HG02870 (cell line): ENCODE results near the gene NHEJ1.

Experiments
- ATAC-seq: cut with Tn5 transposase; IDR thresholded peaks from one replicate; pipeline ENCODE4 v1.9.1; 2021; ENCODE audit warnings: mild to moderate bottlenecking, moderate library complexity; ENCODE audit not compliant: unreplicated experiment

The NHEJ1 gene

DNA sequence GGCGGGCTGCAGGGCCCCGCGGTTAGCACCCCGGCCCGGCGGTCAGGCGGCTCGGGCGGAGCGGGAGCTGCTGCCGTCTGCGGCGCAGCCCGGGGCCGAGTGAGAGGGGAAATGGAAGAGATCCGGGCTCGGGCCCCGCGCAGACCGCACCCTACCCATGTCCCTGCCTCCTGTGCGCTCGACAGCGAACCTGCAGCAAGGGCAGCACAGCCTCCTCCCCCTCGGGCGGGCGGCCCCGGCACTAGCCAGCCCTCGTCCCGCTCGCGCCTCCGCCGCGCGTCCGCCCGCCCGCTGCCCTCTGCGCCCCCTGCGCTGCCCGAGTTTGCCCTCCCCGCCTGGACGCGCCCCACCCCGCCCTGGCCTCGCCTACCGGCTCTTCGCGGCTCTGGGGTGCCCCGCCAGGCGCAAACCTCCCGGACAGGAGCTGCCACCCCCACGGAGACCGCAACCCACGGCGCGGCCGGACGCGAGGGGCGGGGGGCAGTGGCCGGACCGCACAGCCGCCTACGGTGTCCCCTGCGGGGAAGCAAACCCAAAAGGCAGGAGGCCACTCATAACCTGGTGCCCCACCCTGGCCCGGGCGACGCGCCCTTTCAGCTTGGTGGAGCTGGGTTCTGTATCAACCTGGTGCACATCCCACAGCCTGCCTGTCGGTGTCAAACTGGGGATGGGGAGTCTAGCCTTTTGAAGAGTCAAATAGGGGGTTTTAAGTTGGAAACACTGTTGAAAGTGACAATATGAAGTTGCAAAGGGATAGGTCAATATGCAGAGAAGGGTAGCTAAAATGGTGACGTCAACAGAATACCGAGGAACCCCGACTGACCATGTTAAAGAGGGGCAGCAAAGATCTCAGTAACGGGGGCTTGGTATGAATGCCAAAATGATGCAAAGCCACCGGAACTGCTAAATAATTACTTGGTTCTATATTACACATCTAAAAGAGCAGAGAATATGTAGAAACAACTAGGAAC lies 99.5 kb downstream of the NHEJ1 start, which contains the start of gene IHH:
Gene IHH, minus strand, starts transcription at position 101 of the 971 bp plus-strand sequence. CDS start 454 bp downstream, outside the sequence.
- no peak for ATAC-seq

DNA sequence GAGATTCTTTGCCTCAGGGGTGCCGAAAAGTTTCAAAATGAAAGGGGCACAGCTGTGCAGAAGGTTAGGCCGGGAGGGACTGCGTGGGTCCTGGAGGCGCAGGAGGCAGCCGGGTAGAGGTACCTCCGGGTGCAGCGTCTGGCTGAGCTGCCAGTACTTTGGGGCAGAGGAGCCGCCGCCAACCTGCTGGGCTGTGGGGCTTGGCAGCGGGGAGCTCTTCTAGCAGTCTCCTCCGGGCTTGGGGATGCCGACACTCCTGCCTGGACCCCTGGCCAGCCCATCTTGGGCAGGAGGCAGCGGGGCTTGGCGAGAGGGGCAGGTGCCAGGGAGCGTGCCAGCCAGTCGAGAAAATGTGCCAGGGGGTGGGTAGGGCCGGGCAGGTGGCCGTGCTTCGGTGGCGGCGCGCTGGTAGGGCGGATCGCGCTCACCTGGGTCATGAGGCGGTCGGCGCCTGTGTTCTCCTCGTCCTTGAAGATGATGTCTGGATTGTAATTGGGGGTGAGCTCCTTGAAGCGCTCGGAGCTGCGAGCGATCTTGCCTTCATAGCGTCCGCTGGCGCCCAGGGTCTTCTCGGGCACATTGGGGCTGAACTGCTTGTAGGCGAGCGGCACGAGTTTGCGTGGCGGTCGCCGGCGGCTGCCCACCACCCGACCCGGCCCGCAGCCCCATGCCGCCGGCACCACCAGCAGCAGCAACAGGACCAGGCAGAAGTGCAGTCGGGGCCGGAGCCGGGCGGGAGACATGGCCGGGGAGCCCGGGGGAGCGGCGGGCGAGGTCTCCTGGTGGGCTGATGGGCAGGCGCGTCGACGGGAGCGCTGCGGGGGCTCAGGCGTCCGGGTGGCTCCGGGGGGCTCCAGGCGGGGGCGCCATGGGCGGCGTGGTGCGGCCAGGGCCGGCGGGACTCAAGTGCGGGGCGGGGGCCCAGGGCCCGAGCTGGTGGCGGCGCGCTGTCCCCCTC lies 100.6 kb downstream of the NHEJ1 start:
- ATAC-seq = no peak

DNA sequence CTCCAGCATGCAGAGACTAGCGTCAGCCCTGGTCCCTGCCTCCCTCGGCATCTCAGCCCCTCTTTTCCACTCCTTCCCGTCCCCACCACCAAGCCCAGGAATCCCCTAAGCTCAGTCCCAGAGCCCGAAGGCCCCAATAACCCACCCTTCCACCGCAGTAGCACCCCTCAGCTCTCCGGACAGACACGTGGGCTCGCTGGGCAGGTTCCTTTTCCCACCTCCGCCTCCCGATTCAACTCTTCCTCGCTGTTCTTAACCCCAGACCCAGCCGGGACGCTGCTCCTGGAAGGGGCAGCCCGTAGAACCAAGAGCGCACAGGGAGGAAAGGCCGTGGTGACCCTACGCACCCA lies 101.3 kb downstream of the NHEJ1 start:
- ATAC-seq = no peak

DNA sequence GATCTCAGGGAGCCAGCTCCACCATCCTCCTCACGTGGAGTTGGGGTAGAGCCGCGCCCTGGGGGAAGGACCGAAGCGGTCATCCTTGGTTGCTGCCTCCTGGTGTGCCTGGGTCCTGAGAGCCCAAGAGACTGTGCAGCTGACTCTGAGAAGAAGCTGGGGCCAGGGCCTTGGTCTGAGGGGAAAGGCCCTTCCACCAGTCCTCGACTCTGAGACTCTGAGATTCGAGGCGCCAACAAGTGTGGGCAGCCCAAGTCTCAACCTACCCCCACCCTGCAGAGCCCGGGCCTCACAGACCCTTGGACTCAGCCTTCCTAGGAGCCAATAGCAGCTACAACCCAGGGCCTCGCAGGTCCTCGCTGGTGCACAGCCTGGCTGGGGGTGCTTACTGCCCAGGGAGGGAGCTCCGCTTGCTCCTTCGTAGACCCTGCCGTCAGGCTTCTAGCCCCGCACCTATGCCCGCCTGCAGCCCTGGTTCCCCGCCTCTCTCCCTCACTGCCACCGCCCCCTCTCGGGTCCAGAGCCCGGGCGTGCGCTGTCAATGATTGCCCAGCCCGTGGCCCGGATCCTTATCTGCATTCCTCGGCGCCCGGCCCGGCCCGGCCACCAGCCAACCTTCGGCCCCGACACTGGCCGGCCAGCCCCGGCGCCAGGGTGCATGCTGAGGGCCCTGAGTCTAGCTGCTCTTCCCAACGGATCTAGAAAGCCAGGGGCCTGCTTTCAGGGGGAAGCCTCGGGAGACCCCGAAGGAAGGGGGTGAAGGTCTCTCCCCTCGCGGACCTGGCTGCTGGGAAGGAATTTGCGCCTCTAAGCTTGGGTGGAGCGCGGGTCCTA lies 101.9 kb downstream of the NHEJ1 start:
- no peak for ATAC-seq

DNA sequence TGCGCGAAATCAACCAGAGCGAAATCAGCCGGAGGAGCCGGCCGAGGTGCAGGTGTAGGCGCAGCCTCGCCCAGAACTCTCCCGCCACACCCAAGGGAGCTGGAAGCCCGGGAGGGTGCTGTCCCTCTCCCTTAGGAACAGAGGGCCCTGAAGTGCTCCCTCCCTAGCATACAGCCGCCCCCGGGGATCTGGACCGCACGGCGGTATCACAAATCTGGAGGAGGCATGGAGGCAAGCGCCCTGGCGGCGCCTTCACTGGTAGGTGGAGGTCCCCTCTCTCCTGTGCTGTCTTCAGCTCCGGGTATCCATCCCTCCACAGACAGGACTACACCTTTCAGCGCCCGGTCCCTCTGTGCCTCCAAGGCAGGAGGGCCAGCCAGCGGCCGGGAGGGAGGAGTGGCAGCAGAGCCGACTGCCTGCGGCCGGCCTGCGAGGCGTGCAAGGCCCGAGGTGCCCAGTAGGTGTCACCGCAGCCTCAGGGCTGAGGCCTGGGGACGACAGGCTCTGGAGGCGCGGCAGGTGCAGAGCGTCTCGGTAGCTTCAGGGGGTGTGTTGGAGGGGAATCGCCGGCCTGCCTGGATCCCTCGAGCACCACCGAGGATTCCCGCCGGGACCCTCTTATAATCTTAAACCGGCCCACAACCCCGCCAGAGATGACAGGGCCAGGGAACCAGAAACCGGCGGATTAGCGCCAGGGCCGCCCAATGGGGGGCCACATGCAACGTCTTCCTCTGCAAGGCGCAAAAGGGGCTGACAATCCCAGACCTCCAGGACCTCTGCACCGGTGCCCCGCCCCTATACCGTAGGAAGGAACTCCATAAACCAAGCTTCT lies 102.7 kb downstream of the NHEJ1 start:
- peak; percentile 86 for ATAC-seq

DNA sequence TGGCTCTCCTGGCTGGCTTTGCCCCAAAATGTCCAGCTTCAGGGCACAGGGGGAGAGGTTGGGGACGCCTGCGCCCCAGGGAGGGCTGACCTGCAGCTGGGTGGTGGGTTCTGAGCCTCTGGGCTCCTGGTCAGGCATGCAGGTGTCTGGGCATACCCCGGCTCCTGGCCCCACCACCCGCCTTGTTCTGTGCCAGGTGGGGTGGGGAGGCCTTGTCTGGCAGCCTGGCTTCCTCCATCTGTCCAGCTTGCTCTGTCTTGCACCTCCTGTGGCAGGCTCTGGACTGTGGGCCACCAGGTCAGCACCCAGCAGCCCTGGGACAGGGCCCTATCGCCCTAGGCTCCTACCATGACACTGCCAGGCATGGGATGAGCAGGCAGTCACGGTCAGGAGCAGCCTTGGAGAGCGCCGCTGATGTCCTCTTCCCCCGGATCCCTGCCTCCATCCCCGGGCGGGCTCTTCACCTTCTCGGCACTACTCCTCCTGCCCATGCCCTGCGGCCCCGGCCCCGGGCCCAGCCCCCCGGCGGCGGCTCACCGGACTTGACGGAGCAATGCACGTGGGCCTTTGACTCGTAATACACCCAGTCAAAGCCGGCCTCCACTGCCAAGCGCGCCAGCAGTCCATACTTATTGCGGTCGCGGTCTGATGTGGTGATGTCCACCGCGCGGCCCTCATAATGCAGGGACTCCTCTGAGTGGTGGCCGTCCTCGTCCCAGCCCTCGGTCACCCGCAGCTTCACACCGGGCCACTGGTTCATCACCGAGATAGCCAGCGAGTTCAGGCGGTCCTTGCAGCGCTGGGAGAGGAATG lies 103.5 kb downstream of the NHEJ1 start:
- ATAC-seq = no peak

DNA sequence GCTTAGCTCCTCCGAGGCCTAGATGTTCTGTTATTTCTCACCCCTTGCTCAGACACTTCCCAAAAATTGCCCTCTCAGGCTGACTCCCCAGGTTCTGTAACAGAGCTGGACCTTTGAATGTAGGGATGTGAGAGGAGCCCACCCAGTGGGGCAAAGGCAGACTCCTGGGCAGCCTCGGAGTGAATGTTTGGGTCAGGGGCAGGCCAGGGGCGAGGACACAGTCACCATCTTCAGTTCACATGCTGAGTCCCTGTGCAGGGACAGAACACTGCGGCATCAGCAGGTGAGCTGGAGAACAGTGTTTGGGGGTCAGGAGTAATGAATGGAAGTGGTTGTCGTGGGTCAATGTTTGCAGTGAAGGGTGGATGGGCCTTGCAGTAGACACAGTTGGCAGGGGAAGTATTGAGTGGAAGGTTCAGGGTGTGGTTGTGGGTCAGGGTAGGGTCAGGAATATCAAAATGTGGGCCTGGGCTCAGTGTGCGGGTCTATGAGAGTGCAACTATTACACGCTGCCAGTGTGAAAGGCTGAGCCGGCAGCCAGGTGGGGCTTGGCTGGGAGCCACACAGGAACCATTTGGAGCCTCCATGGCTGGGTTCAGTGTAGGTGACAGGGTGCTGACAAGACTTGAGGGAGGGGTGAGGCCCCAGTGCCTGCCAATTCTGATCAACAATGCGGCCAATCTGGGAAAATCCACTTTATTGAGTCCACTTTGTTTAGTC lies 104.3 kb downstream of the NHEJ1 start:
- no peak for ATAC-seq

DNA sequence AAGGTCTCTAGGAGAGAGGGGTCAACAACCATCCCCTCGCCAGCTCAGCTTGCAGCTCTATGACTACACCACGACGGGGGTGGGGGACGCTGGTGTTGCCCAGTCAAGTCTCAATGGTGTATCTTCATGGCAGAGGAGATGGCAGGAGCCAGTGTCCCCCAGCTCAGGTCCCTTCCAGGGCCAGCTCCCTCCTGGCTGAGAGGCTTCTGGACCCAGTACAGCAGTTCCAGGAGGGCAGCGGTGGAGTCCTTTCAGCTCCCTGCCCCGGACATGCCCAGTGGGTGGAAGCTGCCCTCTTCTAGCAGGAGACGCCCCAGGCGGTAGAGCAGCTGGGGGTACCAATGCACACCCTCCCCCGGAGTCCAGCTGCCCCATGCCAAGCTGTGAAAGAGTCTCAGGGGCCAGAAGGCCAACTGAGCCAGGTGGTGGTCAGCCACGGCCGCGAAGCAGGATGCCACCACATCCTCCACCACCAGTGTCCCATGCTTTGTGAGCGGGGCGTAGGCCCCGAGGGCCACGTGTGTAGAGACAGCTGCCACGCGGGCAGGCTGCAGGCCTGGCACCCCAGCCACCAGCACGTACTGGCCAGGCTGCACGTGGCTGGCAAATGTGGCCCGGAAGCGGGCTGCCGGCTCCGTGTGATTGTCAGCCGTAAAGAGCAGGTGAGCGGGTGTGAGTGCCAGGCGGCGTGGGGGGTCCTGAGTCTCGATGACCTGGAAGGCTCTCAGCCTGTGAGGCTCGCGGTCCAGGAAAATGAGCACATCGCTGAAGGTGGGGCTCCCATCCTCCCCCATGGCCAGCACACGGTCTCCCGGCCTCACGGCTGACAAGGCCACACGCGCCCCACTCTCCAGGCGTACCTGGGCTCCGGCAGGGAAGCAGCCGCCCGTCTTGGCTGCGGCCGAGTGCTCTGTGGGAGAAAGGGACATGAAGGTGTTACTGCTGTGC lies 105.4 kb downstream of the NHEJ1 start:
- ATAC-seq = no peak

DNA sequence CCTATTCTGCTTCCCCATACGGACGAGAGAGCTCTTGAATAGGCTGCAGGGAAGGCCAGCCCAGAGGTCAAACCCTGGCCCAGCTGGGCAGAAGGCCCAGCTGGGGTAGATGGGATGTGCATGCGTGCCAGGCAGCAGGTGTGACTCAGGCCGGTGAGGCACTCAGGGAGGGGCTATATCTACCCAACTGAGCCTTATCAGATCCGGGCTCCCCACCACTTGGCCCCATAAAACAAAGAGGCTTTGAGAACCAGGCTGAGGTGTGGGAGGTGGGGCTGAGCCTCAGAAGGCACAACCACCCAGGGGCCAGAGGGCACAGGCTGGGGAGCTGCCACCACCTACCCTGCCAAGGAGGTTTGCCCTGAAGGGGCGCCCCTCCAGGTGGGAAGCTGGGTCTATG lies 111.3 kb downstream of the NHEJ1 start:
- ATAC-seq = no peak

DNA sequence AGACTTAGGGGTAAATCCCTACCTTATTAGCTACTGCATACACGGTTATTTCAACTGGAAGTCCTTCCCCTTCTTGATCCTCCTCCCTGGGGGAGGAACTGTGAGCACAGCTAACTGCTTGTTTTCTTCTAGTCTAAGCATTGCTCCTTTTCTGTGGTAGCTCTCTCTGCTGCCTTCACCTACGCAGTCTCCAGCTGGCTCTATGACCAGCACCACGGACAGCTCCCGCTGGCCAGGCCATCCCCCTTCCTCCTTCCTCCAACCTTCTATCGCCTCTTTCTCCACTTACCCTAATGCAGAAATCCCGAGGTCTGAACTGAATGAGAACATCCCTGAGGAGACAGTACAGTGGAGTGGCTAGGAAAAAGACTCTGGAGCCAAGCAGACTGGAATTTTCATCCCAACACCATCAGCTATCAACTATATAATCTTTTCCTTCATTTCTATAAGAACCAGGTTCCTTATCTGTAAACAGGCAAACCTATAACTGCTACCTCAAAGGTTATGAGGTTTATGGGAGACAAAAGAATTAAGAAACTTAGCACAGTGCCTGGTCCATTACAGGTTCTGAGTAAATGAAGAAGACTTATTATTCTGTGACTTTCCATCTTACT lies 114.6 kb downstream of the NHEJ1 start:
- no peak for ATAC-seq

DNA sequence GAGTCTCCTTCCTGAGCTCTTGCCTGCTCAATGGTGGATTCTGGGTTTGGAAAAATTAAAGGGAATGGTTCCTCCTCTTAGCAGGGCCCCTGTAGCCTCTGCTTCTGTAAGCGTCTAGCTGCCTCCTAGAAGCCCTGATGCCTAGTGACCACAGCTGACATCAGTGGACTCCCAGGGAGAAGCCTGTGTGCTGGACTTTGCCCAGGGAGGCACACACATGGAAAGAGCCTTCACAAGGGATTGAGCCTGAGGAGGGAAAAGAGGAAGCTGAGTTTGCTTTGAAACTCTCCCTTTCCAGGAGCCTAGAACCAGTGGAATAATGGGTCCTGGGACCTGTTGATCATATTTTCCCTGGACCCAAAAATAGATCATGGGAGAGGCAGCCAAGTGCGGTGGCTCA lies 117.9 kb downstream of the NHEJ1 start:
- ATAC-seq = no peak

DNA sequence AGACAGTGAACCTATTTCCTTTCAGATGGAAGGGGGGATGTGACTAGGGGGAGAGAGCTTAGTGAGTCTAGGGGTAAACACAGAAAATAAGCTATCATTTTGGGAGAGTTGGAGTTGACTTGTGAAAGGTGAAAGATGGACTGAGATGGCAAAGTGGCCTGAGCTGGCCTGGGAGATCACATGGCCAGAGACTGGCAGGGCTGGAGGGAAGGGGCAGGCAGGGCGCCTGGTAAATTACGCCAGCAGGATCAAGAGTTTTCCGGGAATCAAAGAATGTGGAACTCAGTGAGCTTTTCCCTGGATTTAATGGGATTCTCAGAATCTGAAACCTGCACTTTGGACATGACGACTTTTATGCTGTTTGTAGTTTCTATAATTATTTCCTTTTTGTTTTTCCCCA lies 118.5 kb downstream of the NHEJ1 start:
- ATAC-seq = no peak

DNA sequence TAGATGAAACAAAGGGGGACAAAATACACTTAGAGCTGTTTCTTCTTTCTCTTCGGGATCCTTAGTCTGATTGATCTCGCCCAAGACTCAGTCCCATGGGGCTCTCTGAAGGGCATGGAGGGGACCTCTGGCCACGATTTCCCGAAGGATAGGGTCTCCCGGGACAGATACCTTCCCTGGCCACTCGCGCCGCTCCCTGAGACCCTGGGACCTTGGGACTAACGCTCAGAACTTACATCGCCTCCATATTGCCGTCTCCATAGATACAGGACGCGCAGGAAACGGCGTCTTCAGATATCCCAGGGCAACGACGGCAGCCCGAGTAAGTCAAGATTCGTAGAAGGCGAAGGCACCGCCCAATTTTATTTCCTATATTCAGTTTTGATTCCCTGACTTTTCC lies 119.4 kb downstream of the NHEJ1 start, which contains the start of gene CFAP65:
Gene CFAP65, minus strand, starts transcription at position 265 of the 400 bp plus-strand sequence. CDS start 2,468 bp downstream, outside the sequence.
- no peak for ATAC-seq

DNA sequence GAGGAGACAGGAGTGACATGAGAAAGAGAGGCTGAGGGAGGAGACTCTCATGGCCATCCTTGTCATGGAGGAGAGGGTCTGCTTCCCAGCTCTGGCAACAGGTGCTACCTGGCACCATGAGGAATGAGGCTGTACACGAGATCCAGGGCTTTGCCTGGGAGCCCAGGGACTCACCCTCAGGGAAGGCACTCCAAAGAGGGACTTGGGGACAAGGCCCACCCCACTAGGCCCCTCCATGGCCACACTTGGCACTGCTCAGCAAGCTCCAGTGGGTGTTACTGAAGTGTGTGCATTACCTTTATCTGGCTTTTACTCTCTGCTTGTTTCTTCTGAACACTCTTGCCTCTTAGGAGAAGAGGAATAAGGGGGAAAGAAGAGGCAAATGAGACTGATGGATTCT lies 122.0 kb downstream of the NHEJ1 start:
- ATAC-seq = no peak

DNA sequence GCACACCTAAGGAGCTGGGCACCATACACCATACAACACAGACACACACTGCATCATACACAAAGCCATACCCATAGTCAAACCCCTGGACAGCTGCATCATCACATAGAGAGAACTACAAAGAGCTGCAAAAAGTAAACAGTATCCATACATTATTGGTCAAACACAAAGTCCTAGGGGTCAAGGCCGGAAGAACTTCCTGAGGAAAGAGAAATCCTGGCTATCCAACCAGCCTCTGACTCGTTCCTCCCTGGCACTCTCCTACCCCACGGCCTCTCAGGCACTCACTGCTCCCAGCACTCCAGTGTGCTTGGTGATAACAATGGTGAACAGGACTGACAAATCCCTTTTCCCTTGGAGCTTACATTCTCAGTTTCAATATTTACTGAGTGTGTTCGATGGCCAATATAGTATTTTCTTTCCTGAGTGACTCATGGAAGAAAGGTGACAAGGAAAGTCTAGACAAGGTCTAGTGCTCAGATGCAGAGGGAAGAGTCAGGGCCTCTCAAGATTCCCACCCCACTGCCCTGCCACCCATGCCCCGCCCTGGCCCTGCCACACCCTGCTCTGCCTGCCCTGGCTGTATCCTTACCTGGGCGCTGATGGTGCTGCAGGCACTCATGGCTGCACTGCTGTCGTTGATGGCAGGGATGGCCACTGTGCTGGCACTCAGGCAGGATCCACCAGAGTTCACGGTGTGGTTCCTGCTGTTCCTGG lies 122.7 kb downstream of the NHEJ1 start:
- no peak for ATAC-seq

DNA sequence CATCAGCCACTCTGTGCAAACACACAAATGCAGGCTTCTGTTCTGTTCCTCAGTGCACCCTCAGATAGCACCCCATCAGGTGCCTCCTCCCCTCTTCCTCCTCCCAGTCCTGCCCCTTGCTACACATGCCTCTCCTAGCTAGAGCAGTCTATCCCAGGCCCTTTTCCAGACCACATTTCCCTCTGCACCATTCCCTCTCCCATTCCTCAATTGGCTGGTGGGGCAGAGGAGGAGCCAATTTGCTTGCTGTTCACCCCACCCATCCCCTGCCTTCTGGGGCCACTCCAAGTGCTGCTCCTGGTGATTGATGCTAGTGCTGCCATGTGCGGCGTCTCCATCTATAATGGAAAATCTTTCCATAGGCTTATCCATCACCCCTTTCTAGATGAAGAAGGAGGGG lies 124.7 kb downstream of the NHEJ1 start:
- ATAC-seq = no peak
